ENCODE measurements around the gene ZBTB49. TPM values are rescaled to one million over a fixed set of nuclear protein-coding genes. Genes with fewer than 3 reads are reported as not detected.

Gene ZBTB49
- total and polyA plus RNA-seq, 2 of the 4 experiments (the other 2 are of a cell fraction): 3.2 to 4.8 TPM

DNA sequence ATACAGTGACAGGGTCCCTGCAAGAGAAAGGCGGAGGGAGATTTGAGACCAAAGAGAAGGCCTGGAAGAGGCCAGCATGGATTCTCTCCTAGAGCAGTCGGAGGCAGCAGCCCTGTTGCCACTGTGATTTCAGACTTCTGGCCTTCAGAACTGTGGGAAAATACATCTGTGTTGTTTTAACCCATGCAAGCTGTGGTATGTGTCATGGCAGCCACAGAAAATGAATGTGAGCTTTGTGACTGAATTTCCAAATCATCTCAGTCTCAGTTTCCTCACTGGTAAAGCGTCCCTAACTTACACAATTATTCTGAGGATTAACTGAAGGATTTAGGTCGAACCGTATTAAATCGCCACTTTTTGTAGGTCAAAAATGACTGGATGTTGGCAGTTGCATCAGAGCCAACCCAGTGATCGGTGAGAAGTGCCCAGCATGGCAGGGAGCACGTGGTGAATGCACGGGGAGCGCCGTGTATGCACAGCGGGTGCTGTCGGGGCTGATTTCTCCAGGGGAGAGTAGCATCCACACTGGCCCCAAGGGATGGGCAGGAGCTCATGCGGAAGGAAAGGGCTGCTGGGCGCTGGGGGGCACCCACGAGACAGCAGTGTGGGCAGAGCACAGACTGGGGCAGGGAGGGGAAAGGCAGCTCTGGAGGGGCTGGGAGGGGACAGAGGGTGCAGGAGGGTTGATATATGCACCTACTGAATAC lies 73.1 kb downstream of the ZBTB49 start:
- H3K23ac ChIP-seq (ENCODE audit: low read depth, low read length): no peak overlapping the region
- 75% methylated on average over 10 of the region's 16 CpGs; no CpG with 5 or more reads in 1 of the 2 experiments for WGBS, 2 experiments (ENCODE audit: extremely low coverage in 2 of 2, insufficient read length in 1 of 2)

More for the DNA sequence above, 73.1 kb downstream of the ZBTB49 start:
- H4K8ac ChIP-seq (ENCODE audit: low read depth in 2 of 2, low read length in 2 of 2): no peak overlapping the region
- no peak overlapping the region for H3K4ac ChIP-seq (ENCODE audit: low read depth, low read length)
- H3K4me3 ChIP-seq (ENCODE audit: insufficient read depth, low read depth, low read length): no peak overlapping the region
- no peaks in the 10 kb centered on the region for H3K9me1 ChIP-seq (ENCODE audit: insufficient read depth, low read length)
- no peak overlapping the region for H3K4me2 ChIP-seq (ENCODE audit: low read depth, low read length)
- no peak overlapping the region for H3K14ac ChIP-seq (replicated peaks; ENCODE audit: low read depth, low read length)
- no peak overlapping the region for H2BK20ac ChIP-seq (ENCODE audit: low read depth, low read length)
- H3K56ac ChIP-seq (ENCODE audit: extremely low read depth, insufficient read depth, low read length): no peak overlapping the region
- H4K91ac ChIP-seq (ENCODE audit: insufficient read depth, low read depth, low read length): no peak overlapping the region
- no peaks in the 10 kb centered on the region; the same call in none of the 2 replicates for H3K9me3 ChIP-seq (ENCODE audit: control insufficient read depth, insufficient read depth, low read length)
- H3K18ac ChIP-seq (ENCODE audit: low read depth, low read length): no peak overlapping the region
- H2AFZ ChIP-seq (replicated peaks; ENCODE audit: low read length, poor library complexity): no peak overlapping the region
- H3K36me3 ChIP-seq (ENCODE audit: control insufficient read depth, insufficient read depth, low read length): no peaks in the 10 kb centered on the region
- H2AK9ac ChIP-seq (replicated peaks; ENCODE audit: low read depth, low read length, poor library complexity): no peak overlapping the region
- H4K20me1 ChIP-seq (ENCODE audit: insufficient read depth, low read length): no peaks in the 10 kb centered on the region
- CTCF ChIA-PET: no interaction called here
- in situ Hi-C loops (cut with MboI; ENCODE audit: low sequenced_read_pairs): no loop called here
- POLR2A ChIA-PET (ENCODE audit: unreplicated experiment): no interaction called here
- no peaks in the 10 kb centered on the region for H3K4me1 ChIP-seq (ENCODE audit: control insufficient read depth, insufficient read depth, low read length)
- no peak overlapping the region for H2AK5ac ChIP-seq (ENCODE audit: low read depth, low read length)
- no peak overlapping the region for H3K27ac ChIP-seq (ENCODE audit: insufficient read depth, low read length)
- no peak overlapping the region for H4K5ac ChIP-seq (ENCODE audit: low read depth, low read length)
- H2BK120ac ChIP-seq (ENCODE audit: low read depth, low read length): no peak overlapping the region
- TF ChIP-seq RAD21 (IDR thresholded peaks at IDR 0.05; ENCODE audit: low read length) (no peak), RCOR1 (IDR thresholded peaks at IDR 0.05; ENCODE audit: insufficient replicate concordance, low read length) (no peak), FOS (IDR thresholded peaks at IDR 0.05; ENCODE audit: low read depth, low read length) (no peak), CHD1 (IDR thresholded peaks at IDR 0.05; ENCODE audit: low read depth, low read length) (no peak)
- ATAC-seq (ENCODE audit: low read depth) (no peak), DNase-seq (no peak)
- intact Hi-C loops (cut with micrococcal nuclease): no loop called here
- peaks cover 32% of the 10 kb centered on the region for H3K27me3 ChIP-seq (ENCODE audit: control insufficient read depth, insufficient read depth, low read length)
- H3K79me1 ChIP-seq (ENCODE audit: low read depth in 1 of 2, low read length in 2 of 2): no peaks in the 10 kb centered on the region
- no peak overlapping the region for H2BK15ac ChIP-seq (ENCODE audit: low read depth, low read length)
- H3K9ac ChIP-seq (ENCODE audit: low read depth, low read length): no peak overlapping the region
- dilution Hi-C loops (cut with HindIII; ENCODE audit: low sequenced_read_pairs, unreplicated experiment): no loop called here
- H2BK5ac ChIP-seq (ENCODE audit: low read depth, low read length, poor library complexity, severe bottlenecking): no peak overlapping the region
- BruUV-seq (replicated peaks): no TSS peak

All from IMR-90 (cell line).